ENCODE data around the gene SUGT1. TPM values are rescaled to one million over a fixed set of nuclear protein-coding genes. Genes with fewer than 3 reads are reported as not detected.
A peak's percentile ranks its signal among the peaks of the same experiment; 100 is the strongest.

SUGT1 gene
- total RNA-seq, 1 donor from 2014 or later, result 48.4 TPM

- Mint-ChIP-seq H3K4me3 (ENCODE audit: unreplicated experiment) (no peak overlapping the region), H3K9me3 (ENCODE audit: unreplicated experiment) (no peaks in the 10 kb centered on the region), H3K27ac (ENCODE audit: unreplicated experiment) (no peak overlapping the region), H3K36me3 (ENCODE audit: unreplicated experiment) (peaks cover 12% of the 10 kb centered on the region), H3K4me1 (ENCODE audit: unreplicated experiment) (peaks cover 13% of the 10 kb centered on the region), H3K27me3 (ENCODE audit: unreplicated experiment) (no peaks in the 10 kb centered on the region)
- peak; percentile 86 for DNase-seq (ENCODE audit: extremely low spot score, unreplicated experiment)
- TF ChIP-seq, protein P1, sequence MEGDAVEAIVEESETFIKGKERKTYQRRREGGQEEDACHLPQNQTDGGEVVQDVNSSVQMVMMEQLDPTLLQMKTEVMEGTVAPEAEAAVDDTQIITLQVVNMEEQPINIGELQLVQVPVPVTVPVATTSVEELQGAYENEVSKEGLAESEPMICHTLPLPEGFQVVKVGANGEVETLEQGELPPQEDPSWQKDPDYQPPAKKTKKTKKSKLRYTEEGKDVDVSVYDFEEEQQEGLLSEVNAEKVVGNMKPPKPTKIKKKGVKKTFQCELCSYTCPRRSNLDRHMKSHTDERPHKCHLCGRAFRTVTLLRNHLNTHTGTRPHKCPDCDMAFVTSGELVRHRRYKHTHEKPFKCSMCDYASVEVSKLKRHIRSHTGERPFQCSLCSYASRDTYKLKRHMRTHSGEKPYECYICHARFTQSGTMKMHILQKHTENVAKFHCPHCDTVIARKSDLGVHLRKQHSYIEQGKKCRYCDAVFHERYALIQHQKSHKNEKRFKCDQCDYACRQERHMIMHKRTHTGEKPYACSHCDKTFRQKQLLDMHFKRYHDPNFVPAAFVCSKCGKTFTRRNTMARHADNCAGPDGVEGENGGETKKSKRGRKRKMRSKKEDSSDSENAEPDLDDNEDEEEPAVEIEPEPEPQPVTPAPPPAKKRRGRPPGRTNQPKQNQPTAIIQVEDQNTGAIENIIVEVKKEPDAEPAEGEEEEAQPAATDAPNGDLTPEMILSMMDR (IDR thresholded peaks at IDR 0.05), result peak; percentile 36
Observed at GRCh38 chr13:52652980-52653303, 306 bp downstream of the SUGT1 start.

DNA sequence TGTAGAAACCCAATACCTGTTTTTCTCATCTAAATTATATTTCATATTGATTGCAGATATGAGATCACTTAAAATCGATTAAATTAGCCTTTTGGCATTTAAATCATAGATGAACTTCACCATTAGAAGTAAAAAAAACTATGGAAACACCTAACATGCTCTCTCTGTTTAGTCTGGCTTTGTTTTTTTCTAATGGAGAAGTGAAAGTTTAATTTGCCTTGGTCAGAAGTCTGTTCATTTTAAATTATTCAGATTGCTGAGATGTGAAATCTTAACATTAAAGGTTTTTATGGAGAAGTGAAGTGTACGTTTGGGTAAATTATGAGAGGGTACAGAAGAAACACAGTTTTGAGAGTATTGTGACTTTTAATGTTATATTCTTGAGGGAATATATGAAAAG lies 6.7 kb downstream of the SUGT1 start:
- no peaks in the 10 kb centered on the region for H3K27me3 Mint-ChIP-seq (ENCODE audit: unreplicated experiment)
- no peak for DNase-seq (ENCODE audit: extremely low spot score, unreplicated experiment)
- H3K27ac Mint-ChIP-seq (ENCODE audit: unreplicated experiment), result no peak overlapping the region
- TF ChIP-seq, protein P1 (IDR thresholded peaks at IDR 0.05), result no peak
- no peaks in the 10 kb centered on the region for H3K9me3 Mint-ChIP-seq (ENCODE audit: unreplicated experiment)
- H3K36me3 Mint-ChIP-seq (ENCODE audit: unreplicated experiment), result peaks cover 20% of the 10 kb centered on the region
- H3K4me1 Mint-ChIP-seq (ENCODE audit: unreplicated experiment), result no peaks in the 10 kb centered on the region
- H3K4me3 Mint-ChIP-seq (ENCODE audit: unreplicated experiment), result no peak overlapping the region

- Mint-ChIP-seq H3K27me3 (ENCODE audit: unreplicated experiment) (no peaks in the 10 kb centered on the region), H3K4me1 (ENCODE audit: unreplicated experiment) (no peaks in the 10 kb centered on the region), H3K36me3 (ENCODE audit: unreplicated experiment) (peaks cover 42% of the 10 kb centered on the region), H3K27ac (ENCODE audit: unreplicated experiment) (no peak overlapping the region), H3K9me3 (ENCODE audit: unreplicated experiment) (no peaks in the 10 kb centered on the region), H3K4me3 (ENCODE audit: unreplicated experiment) (no peak overlapping the region)
- TF ChIP-seq, protein P1 (IDR thresholded peaks at IDR 0.05), result no peak
- no peak for DNase-seq (ENCODE audit: extremely low spot score, unreplicated experiment)
Observed at GRCh38 chr13:52664272-52664671, 11.6 kb downstream of the SUGT1 start.

- DNase-seq (ENCODE audit: extremely low spot score, unreplicated experiment), result no peak
- TF ChIP-seq, protein P1 (IDR thresholded peaks at IDR 0.05), result peak; percentile 46
- H3K27me3 Mint-ChIP-seq (ENCODE audit: unreplicated experiment), result no peaks in the 10 kb centered on the region
- H3K4me1 Mint-ChIP-seq (ENCODE audit: unreplicated experiment), result no peaks in the 10 kb centered on the region
- no peak overlapping the region for H3K27ac Mint-ChIP-seq (ENCODE audit: unreplicated experiment)
- no peak overlapping the region for H3K4me3 Mint-ChIP-seq (ENCODE audit: unreplicated experiment)
- H3K9me3 Mint-ChIP-seq (ENCODE audit: unreplicated experiment), result no peaks in the 10 kb centered on the region
- peaks cover 36% of the 10 kb centered on the region for H3K36me3 Mint-ChIP-seq (ENCODE audit: unreplicated experiment)
Observed at GRCh38 chr13:52665325-52665724, 12.7 kb downstream of the SUGT1 start.

DNA sequence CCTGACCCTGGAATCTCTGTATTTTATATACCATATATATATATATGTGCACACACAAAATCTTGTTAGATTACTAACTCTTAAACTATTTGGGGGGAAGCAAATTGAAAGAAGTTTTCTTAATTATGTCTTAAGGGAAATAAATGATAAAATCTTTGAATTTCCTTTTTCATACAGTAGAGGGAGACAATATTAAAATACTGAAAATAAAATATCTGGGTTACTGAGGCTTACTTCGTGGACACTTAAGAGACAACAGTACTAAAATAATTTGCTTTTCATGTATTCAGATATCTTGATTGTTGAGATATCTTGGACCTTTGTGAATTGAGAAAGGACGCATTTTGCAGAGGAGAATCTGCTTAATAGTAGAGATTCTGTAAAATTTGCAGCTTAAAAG lies 17.0 kb downstream of the SUGT1 start:
- Mint-ChIP-seq H3K36me3 (ENCODE audit: unreplicated experiment) (peaks cover 26% of the 10 kb centered on the region), H3K27ac (ENCODE audit: unreplicated experiment) (no peak overlapping the region), H3K9me3 (ENCODE audit: unreplicated experiment) (no peaks in the 10 kb centered on the region), H3K4me1 (ENCODE audit: unreplicated experiment) (no peaks in the 10 kb centered on the region), H3K4me3 (ENCODE audit: unreplicated experiment) (no peak overlapping the region), H3K27me3 (ENCODE audit: unreplicated experiment) (no peaks in the 10 kb centered on the region)
- TF ChIP-seq, protein P1 (IDR thresholded peaks at IDR 0.05), result peak; percentile 25
- DNase-seq (ENCODE audit: extremely low spot score, unreplicated experiment), result no peak

Data from osteocyte (in vitro differentiated cells).